ENCODE data around the gene RNF38.
"Not testable (repeated sequence)": the region's sequence is repeated elsewhere in the genome, so short reads cannot be mapped to it uniquely, and the experiment has no call there.

Gene RNF38

GRCh38 chr9:36336131-36336907 is 63.8 kb downstream of the RNF38 start:
- no peak for DNase-seq (ENCODE audit: low read depth in 2 of 2)

- no peak for DNase-seq (ENCODE audit: low read depth in 2 of 2)
Observed at GRCh38 chr9:36332006-36332405, 68.1 kb downstream of the RNF38 start.

DNA sequence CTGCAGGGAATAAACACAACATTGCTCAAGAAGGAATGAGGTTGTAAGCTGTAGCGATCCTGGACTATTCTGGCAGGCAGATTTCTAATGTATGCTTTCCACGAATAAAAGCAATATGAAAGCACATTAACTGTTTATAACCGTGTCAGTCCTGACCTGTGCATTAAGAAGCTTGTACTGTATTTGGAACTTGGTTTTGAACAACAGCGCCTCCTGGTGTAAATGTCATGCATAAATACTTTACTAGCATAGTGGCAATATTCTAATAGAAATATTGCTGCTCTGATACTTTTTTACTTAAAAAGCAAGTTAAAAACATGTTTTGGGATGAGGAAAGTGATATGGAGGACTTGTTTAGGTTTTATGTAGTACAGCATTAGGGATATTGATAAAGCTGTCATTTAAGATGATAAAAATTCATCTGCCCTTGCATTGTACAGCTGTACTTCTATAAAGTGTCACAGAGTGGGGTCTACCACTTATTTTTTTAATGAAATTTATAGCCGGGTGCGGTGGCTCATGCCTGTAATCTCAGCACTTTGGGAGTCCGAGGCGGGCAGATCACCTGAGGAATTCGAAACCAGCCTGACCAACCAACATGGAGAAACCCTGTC is 71.2 kb downstream of the RNF38 start:
- peak in 1 of 2 donors; percentile 38 for DNase-seq (ENCODE audit: low read depth in 2 of 2)

GRCh38 chr9:36325081-36325828 is 74.8 kb downstream of the RNF38 start:
- DNase-seq (ENCODE audit: low read depth in 2 of 2): no peak

- no peak for DNase-seq (ENCODE audit: low read depth in 2 of 2)
Observed at GRCh38 chr9:36323926-36324325, 76.1 kb downstream of the RNF38 start.

GRCh38 chr9:36322462-36322861 is 77.6 kb downstream of the RNF38 start:
- no peak for DNase-seq (ENCODE audit: low read depth in 2 of 2)

DNA sequence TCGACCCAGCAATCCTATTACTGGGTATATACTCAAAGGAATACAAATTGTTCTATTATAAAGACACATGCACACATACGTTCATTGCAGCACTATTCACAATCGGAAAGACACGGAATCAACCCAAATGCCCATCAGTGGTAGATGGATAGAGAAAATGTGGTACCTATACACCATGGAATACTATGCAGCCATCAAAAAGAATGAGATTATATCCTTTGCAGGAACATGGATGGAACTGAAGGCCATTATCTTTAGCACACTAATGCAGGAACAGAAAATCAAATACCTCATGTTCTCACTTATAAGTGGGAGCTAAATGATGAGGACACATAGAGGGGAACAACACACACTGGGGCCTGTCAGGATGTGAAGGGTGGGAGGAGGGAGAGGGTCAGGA is 78.2 kb downstream of the RNF38 start:
- DNase-seq (ENCODE audit: low read depth in 2 of 2): not testable (repeated sequence)

- no peak for DNase-seq (ENCODE audit: low read depth in 2 of 2)
Observed at GRCh38 chr9:36320466-36320865, 79.6 kb downstream of the RNF38 start.

- no peak for DNase-seq (ENCODE audit: low read depth in 2 of 2)
Observed at GRCh38 chr9:36319806-36320205, 80.3 kb downstream of the RNF38 start.

DNA sequence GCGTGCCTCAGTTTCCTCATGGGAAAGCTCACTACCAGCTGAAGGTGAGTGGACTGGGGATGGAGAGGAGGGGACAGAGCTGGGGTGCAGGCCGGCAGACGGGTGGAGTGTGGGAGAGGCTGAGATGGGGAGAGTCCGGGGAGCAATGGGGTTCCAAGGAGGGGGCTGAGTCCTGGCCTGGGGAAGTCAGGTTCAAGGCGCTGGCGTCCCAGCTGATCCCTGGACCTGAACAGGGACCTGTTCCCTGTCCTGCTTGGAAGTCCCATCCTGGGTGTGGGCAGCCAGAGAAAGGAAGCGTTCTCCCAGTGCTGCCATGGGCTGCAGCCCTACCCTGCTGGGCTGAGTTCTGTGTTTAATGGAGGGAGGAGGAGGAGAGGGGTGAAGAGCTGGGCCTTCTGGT is 80.9 kb downstream of the RNF38 start:
- no peak for DNase-seq (ENCODE audit: low read depth in 2 of 2)

DNA sequence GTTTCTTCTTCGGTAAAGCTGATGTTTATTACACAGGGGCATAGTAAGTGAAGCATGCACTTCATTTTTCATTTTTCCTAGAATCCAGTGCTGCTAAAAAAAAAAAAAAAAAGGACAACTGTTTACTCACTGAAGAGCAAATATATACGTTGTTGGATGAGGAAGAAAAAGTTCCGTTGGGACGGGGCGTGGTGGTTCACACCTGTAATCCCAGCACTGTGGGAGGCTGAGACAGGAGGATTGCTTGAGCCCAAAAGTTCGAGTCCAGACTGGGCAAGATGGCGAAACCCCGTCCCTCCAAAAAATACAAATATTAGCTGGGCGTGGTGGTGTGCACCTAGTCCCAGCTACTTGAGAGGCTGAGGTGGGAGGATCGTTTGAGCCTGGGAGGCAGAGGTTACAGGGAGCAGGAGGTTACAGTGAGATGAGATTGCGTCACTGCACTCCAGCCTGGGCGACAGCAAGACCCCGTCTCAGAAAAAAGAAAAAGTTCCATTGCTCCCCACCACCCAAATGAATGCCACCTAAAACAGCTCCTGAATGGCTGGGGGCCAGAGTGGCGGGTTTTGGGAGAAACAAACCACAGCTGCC is 81.8 kb downstream of the RNF38 start:
- no peak for DNase-seq (ENCODE audit: low read depth in 2 of 2)

GRCh38 chr9:36317766-36318165 is 82.3 kb downstream of the RNF38 start:
- no peak for DNase-seq (ENCODE audit: low read depth in 2 of 2)

- no peak for DNase-seq (ENCODE audit: low read depth in 2 of 2)
Observed at GRCh38 chr9:36316611-36317317, 83.3 kb downstream of the RNF38 start.

GRCh38 chr9:36316049-36316448 is 84.0 kb downstream of the RNF38 start:
- no peak for DNase-seq (ENCODE audit: low read depth in 2 of 2)

GRCh38 chr9:36315283-36315682 is 84.8 kb downstream of the RNF38 start:
- no peak for DNase-seq (ENCODE audit: low read depth in 2 of 2)

DNA sequence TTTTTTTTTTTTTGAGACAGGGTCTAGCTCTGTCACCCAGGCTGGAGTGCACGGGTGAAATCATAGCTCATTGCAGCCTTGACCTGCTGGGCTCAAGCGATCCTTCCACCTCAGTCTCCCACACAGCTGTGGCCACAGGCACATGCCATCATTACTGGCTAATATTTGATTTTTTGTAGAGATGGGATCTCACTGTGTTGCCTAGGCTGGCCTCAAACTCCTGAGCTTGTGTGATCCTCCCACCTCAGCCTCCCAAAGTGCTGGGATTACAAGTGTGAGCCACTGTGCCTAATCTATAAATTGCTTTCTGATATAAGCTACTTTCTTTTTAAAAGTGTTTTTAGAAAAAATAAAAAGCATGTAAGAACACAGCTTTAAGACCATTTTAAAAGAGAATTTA is 85.3 kb downstream of the RNF38 start:
- DNase-seq (ENCODE audit: low read depth in 2 of 2): no peak

DNA sequence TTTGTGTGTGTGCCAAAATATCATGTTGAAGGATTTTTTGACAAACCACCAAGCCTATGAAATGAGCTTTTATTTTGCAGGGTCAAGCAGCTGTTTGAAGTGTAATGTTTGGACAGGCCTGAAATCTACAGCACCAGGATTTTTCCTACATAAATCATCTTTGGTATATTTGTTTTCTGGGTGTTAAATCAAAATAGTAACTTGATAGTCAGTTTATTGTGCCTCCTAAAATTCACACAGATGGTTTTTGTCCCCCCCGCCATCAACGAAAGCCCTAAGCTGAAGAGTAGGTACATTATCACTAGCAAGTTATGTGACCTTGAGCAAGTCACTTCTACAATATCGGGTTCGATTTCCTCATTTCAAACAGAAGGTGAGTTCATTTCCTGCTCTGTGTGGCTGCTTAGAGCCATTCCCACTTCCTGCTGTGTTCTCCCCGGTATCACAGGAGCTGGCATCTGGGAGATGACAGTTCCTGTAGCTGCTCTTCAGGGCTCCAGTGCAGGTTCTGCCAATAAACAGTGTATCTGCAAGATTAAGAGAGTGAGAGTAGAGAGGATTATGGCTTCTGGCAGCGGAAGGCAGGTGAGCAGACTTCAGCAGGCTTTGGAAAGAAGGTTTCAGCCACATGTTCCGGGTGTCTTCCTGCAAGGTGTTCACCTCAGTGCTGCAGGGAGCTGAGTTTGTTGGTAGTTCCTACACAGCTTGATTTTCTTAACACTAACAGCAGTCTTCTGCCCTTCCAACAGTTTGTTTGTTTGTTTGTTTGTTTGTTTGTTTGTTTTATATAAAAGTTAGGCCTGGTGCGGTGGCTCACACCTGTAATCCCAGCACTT is 93.4 kb downstream of the RNF38 start:
- no peak for DNase-seq (ENCODE audit: low read depth in 2 of 2)

GRCh38 chr9:36304366-36304765 is 95.7 kb downstream of the RNF38 start:
- not testable (repeated sequence) for DNase-seq (ENCODE audit: low read depth in 2 of 2)

DNA sequence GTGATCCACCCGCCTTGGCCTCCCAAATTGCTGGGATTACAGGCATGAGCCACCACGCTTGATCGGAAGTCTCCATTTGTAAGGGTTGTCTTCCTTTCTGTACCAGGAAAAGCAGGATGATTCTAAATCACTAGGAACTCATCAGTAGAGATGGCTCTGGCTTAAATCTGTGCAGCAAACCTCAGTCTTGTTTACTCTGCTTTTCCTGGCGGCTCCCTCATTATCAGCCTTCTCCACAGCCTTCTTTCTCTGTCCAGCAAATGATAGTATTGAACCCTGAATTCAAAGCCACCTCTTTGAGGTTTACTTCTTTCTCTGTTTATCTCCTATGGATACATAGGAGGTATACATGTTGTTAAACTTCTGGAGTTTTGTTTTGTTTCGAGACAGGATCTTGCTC is 98.8 kb downstream of the RNF38 start:
- DNase-seq (ENCODE audit: low read depth in 2 of 2): no peak

- DNase-seq (ENCODE audit: low read depth in 2 of 2): no peak
Observed at GRCh38 chr9:36298566-36298965, 101.5 kb downstream of the RNF38 start.

GRCh38 chr9:36297798-36298197 is 102.3 kb downstream of the RNF38 start:
- DNase-seq (ENCODE audit: low read depth in 2 of 2): no peak
